Stomach (tissue), 9 donors: ENCODE results near the gene ERMP1. TPM values are rescaled to one million over a fixed set of nuclear protein-coding genes. Genes with fewer than 3 reads are reported as not detected.

Source experiments
- DNase-seq, 2 donors: peaks; one replicate each; pipeline versions ENCODE4 v3.0.0 to v3.0.0-alpha.2; 2013 to 2019
- H3K27ac ChIP-seq, 5 donors: fragments of 200-600 bp in 4 of 5; sonication (generic) in 4 of 5; one replicate each; pipeline ENCODE4 v1.5.1; 2013 to 2019; ENCODE audit warnings: mild to moderate bottlenecking in 1 of 5, moderate library complexity in 1 of 5
- H3K27me3 ChIP-seq, 3 donors: fragments of 200-600 bp; sonication (generic); one replicate each; pipeline ENCODE4 v1.5.1; 2017 to 2019; ENCODE audit warnings: mixed run types in 1 of 3
- H3K36me3 ChIP-seq, 4 donors: fragments of 200-600 bp; sonication (generic); 1 replicate in 3 of 4; 2 replicates in 1 of 4; pipeline ENCODE4 v1.5.1; 2016 to 2019
- H3K4me1 ChIP-seq, 4 donors: fragments of 200-600 bp; sonication (generic); one replicate each; pipeline ENCODE4 v1.5.1; 2016 to 2019
- H3K4me3 ChIP-seq, 4 donors: fragments of 200-600 bp; sonication (generic) in 3 of 4; one replicate each; pipeline ENCODE4 v1.5.1; 2016 to 2019; ENCODE audit warnings: mild to moderate bottlenecking in 1 of 4
- H3K9me3 ChIP-seq, 4 donors: fragments of 200-600 bp; sonication (generic); one replicate each; pipeline ENCODE4 v1.5.1; 2016 to 2019
- CTCF ChIP-seq, 7 experiments: fragments of 450-650 bp in 4 of 7; fragments of 200-600 bp in 3 of 7; sonication (generic) in 3 of 7; IDR thresholded peaks; one replicate each; pipeline ENCODE4 v1.5.1; 2016 to 2019; ENCODE audit warnings: antibody characterized with exemption in 7 of 7, control low read depth in 2 of 7, mild to moderate bottlenecking in 1 of 7
- EP300 ChIP-seq: sonication (generic); formaldehyde crosslinking; IDR thresholded peaks from one replicate; pipeline ENCODE4 v1.6.1; 2017; ENCODE audit warnings: antibody characterized with exemption
- POLR2A ChIP-seq, 4 donors: fragments of 450-650 bp; IDR thresholded peaks; one replicate each; pipeline ENCODE4 v1.6.1; 2016; ENCODE audit warnings: antibody characterized with exemption in 4 of 4, control low read depth in 2 of 4, mild to moderate bottlenecking in 1 of 4, moderate library complexity in 1 of 4
- POLR2AphosphoS5 ChIP-seq, 3 donors: sonication (generic); formaldehyde crosslinking; IDR thresholded peaks; one replicate each; pipeline ENCODE4 v1.6.1; 2016; ENCODE audit warnings: antibody characterized with exemption in 3 of 3
- WGBS, 5 donors: extraction: QIAGEN DNeasy Blood & Tissue Kit in 3 of 5; methylation state at CpG; one replicate each; pipeline versions ENCODE4 v1.1.5 to v1.1.7; 2013 to 2018; 5-methylcytosine and 5-hydroxymethylcytosine counted together
- intact Hi-C: fragments of 100-400 bp; cut with DNase I; formaldehyde crosslinking; loops from one replicate; pipeline ENCODE4 v1.15.1; 2023; ENCODE audit warnings: low total_unique reads
- polyA plus RNA-seq, 3 donors: library from polyadenylated mRNA; stranded (reverse); fragments of 200-250 nt; gene quantifications; one replicate each; pipeline ENCODE4 v1.2.3, GENCODE V29; 2013
- total RNA-seq, 5 donors: library from RNA; depleted of rRNA; stranded (reverse); fragments of >200 nt; gene quantifications; one replicate each; pipeline versions ENCODE4 v1.1.0 to v1.2.3, GENCODE V29; 2014 to 2016
- donor health status: healthy with polysubstance abuse.
- donor health status: Bipolar disorder and iron deficiency.
- donor health status: healthy.

ERMP1 gene
- total and polyA plus RNA-seq, 8 donors = 2.0 to 32.1 (median 16.3) TPM

- Histone ChIP-seq H3K27me3 (no peaks in the 10 kb centered on the region), H3K4me1 (no peaks in the 10 kb centered on the region), H3K4me3 (no peak overlapping the region), H3K9me3 (no peaks in the 10 kb centered on the region), H3K36me3 (peaks cover 0 to 17% (median 2%) of the 10 kb centered on the region in 4 donors), H3K27ac (no peak overlapping the region)
- DNase-seq = no peak
- TF ChIP-seq EP300 = no peak
- 59 to 81% (median 70%) methylated on average over 1 of the region's 1 CpG for WGBS, 5 donors
- intact Hi-C loops = no loop called here
Observed at GRCh38 chr9:5852987-5853386, 20.1 kb upstream of the ERMP1 start.

GRCh38 chr9:5851445-5851844 is 18.5 kb upstream of the ERMP1 start:
- intact Hi-C loops = no loop called here
- Histone ChIP-seq H3K4me1 (no peaks in the 10 kb centered on the region), H3K4me3 (no peak overlapping the region), H3K27me3 (no peaks in the 10 kb centered on the region), H3K36me3 (peaks cover 0 to 10% (median 2%) of the 10 kb centered on the region in 4 donors), H3K27ac (no peak overlapping the region), H3K9me3 (no peaks in the 10 kb centered on the region)
- peak in 1 of 2 donors; percentile 68 for DNase-seq
- WGBS, 5 donors = 49 to 78% (median 72%) methylated on average over 2 of the region's 2 CpGs
- TF ChIP-seq CTCF (IDR thresholded peaks at IDR 0.05) = no peak
- TF ChIP-seq EP300 = no peak
- TF ChIP-seq POLR2A (IDR thresholded peaks at IDR 0.05) = no peak
- no peak for TF ChIP-seq POLR2AphosphoS5 (IDR thresholded peaks at IDR 0.05)

- Histone ChIP-seq H3K4me3 (no peak overlapping the region), H3K27me3 (no peaks in the 10 kb centered on the region), H3K9me3 (no peaks in the 10 kb centered on the region), H3K4me1 (no peaks in the 10 kb centered on the region), H3K36me3 (peaks cover 0 to 3% (median 0%) of the 10 kb centered on the region in 4 donors), H3K27ac (no peak overlapping the region)
- intact Hi-C loops = no loop called here
- no peak for DNase-seq
- TF ChIP-seq EP300 (no peak), POLR2A (IDR thresholded peaks at IDR 0.05) (no peak), CTCF (IDR thresholded peaks at IDR 0.05) (no peak), POLR2AphosphoS5 (IDR thresholded peaks at IDR 0.05) (no peak)
Observed at GRCh38 chr9:5850724-5851122, 17.8 kb upstream of the ERMP1 start.

- no peak for DNase-seq
- H3K4me3 ChIP-seq = no peak overlapping the region
- no peak for TF ChIP-seq POLR2A (IDR thresholded peaks at IDR 0.05)
- no peak for TF ChIP-seq POLR2AphosphoS5 (IDR thresholded peaks at IDR 0.05)
- TF ChIP-seq EP300 = no peak
- no peak for TF ChIP-seq CTCF (IDR thresholded peaks at IDR 0.05)
- no peaks in the 10 kb centered on the region for H3K27me3 ChIP-seq
- H3K9me3 ChIP-seq = no peaks in the 10 kb centered on the region
- H3K4me1 ChIP-seq = peaks cover 3 to 15% (median 6%) of the 10 kb centered on the region in 4 donors
- intact Hi-C loops = no loop called here
- H3K36me3 ChIP-seq = no peaks in the 10 kb centered on the region
- WGBS, 5 donors = 80 to 93% (median 82%) methylated on average over 3 of the region's 3 CpGs
- H3K27ac ChIP-seq = no peak overlapping the region
Observed at GRCh38 chr9:5848372-5848882, 15.5 kb upstream of the ERMP1 start.

GRCh38 chr9:5846501-5846921 is 13.6 kb upstream of the ERMP1 start:
- Histone ChIP-seq H3K4me1 (peaks cover 9 to 22% (median 10%) of the 10 kb centered on the region in 4 donors), H3K27me3 (no peaks in the 10 kb centered on the region), H3K36me3 (no peaks in the 10 kb centered on the region), H3K27ac (no peak overlapping the region), H3K9me3 (no peaks in the 10 kb centered on the region), H3K4me3 (no peak overlapping the region)
- no peak for DNase-seq
- TF ChIP-seq POLR2AphosphoS5 (IDR thresholded peaks at IDR 0.05) (no peak), CTCF (IDR thresholded peaks at IDR 0.05) (no peak), POLR2A (IDR thresholded peaks at IDR 0.05) (no peak), EP300 (no peak)
- intact Hi-C loops = no loop called here
- 82 to 87% (median 86%) methylated on average over 4 of the region's 4 CpGs for WGBS, 5 donors
